Mononuclear cell (primary cell): ENCODE data around the gene NTM. TPM values are rescaled to one million over a fixed set of nuclear protein-coding genes. Genes with fewer than 3 reads are reported as not detected.

Experiments used
- H3K27me3 ChIP-seq: 2 replicates; pipeline ENCODE4 v1.6.0; 2011; ENCODE audit warnings: low read length, control low read depth; ENCODE audit not compliant: insufficient read depth
- H3K4me1 ChIP-seq: 2 replicates; pipeline ENCODE4 v1.5.1; 2011; ENCODE audit warnings: mild to moderate bottlenecking, low read length, control low read depth; ENCODE audit not compliant: insufficient read depth
- H3K4me3 ChIP-seq: 2 replicates; pipeline ENCODE4 v1.5.1; 2011; ENCODE audit warnings: mild to moderate bottlenecking, low read length, moderate library complexity
- H3K9me3 ChIP-seq: 2 replicates; pipeline ENCODE4 v1.5.1; 2011; ENCODE audit warnings: low read depth, mild to moderate bottlenecking, control low read depth, low read length
- total RNA-seq: library from RNA; depleted of rRNA; stranded (reverse); fragments of >200 nt; gene quantifications from one replicate; pipeline ENCODE4 v1.2.3, GENCODE V29; 2012

NTM gene
- total RNA-seq, 1 donor, result not detected

DNA sequence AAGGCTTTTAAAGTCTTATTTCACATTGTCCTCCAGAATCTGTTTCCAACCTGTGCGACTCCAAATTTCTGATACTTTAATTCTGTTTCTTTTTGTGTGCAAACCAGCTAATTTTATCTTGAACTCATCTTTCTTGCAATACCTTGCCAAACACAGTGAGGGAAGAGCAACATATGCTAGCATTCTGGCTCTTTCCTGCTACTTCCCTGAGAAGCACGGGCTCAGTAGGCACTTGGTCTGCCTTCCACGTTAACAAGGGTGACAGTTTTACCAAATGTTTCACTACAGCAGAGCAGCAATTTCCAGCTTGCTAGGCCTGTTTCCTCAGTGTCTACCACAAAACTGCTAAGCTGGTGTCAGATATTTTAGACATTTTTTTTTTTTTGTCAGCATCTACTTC is 405.8 kb downstream of the NTM start:
- Histone ChIP-seq H3K27me3 (no peaks in the 10 kb centered on the region), H3K9me3 (no peaks in the 10 kb centered on the region), H3K4me3 (no peak overlapping the region), H3K4me1 (no peaks in the 10 kb centered on the region)

DNA sequence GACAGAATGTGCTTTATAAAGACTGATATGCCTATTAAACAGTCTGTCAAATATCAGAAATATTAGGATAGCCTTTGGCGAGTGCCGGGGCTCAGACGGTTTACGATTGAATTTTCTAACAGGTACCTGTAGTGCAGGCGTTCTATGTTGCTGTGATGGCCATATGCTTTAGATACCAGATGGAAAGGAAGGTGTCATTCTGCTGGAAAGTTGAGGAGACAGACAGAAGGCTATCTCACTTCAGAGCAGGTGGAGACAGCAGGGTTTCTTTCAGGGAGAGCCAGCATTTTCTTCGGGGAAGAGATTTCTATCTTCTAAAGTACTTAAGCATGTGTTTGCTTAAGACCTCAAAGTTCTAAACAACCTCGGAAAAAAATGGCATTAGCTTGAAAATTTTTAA is 415.4 kb downstream of the NTM start:
- no peaks in the 10 kb centered on the region for H3K27me3 ChIP-seq
- no peak overlapping the region for H3K4me3 ChIP-seq
- no peaks in the 10 kb centered on the region for H3K4me1 ChIP-seq
- no peaks in the 10 kb centered on the region for H3K9me3 ChIP-seq

DNA sequence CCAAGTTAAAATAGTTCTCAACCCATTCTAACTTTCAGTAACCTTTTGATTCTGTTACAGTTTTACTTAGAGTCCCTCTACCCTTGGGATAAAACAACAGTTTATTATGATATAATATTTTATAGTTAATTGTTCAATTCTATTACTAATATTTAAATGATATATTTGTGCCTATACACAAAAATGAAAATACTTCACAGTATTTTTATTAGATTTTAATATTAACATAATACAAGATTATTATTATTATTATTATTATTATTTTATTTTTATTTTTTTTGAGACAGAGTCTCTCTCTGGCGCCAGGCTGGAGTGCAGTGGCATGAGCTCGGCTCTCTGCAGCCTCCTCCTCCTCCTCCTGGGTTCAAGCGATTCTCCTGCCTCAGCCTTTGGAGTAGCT is 416.7 kb downstream of the NTM start:
- Histone ChIP-seq H3K27me3 (no peaks in the 10 kb centered on the region), H3K4me1 (no peaks in the 10 kb centered on the region), H3K9me3 (no peaks in the 10 kb centered on the region), H3K4me3 (no peak overlapping the region)

DNA sequence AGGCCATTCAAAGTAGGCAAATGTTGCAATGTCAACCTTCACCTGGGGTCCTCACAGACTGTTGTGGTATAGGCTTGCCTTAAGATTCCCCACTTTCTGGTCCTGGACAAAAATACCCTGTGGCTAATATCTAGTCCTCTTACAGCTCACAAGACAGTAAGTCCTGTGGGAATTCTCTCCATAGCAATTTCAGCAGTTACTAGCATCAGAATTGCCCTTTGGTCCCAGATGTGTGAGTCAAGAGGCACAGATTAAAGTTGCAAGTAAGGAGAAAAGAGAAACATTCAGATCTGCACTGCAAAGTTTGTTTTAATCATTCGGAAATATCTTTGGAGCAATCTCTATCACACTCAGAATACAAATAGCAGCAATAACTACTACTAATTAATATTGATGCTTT is 420.2 kb downstream of the NTM start:
- Histone ChIP-seq H3K4me3 (no peak overlapping the region), H3K9me3 (no peaks in the 10 kb centered on the region), H3K27me3 (no peaks in the 10 kb centered on the region), H3K4me1 (no peaks in the 10 kb centered on the region)

DNA sequence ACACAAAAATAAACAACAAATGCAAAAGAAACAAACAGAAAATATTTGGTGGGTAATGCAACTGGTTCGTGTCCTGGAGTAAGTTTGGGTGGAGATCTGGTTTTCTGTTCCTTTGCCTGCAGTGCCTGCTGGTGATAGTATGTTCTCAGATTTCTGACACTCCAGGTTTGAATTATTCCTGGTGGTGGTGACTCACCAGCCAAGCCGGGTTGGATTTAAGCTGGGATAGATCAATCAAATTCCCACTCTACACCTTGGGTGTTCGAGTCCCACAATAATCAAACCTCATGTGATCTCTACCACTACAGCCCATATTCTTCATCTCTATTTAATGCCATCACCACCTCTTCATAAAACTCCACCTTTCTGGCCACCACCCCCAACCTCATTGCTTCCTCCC is 421.8 kb downstream of the NTM start:
- Histone ChIP-seq H3K4me1 (no peaks in the 10 kb centered on the region), H3K27me3 (no peaks in the 10 kb centered on the region), H3K9me3 (no peaks in the 10 kb centered on the region), H3K4me3 (no peak overlapping the region)

DNA sequence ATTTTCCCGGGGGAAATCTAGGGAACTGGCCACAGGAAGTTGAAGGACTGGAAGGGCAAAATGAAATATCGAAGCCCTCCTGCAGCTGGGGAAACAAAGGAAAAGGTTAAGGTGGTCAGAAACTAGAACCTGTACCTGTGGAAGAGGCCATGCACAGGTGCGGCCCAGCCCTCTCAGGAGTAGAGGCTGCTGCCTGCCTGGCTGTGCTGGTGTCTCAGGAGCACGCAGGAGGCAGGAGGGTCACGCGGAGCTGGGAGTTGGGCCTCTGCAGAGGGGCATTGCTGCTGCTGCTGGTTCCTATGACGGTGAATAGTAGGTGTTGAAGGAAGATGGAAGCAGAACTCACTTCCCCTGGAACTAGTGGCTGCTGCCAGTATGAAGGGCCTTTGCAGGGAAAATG is 425.7 kb downstream of the NTM start:
- no peak overlapping the region for H3K4me3 ChIP-seq
- no peaks in the 10 kb centered on the region for H3K27me3 ChIP-seq
- H3K4me1 ChIP-seq, result no peaks in the 10 kb centered on the region
- H3K9me3 ChIP-seq, result no peaks in the 10 kb centered on the region

DNA sequence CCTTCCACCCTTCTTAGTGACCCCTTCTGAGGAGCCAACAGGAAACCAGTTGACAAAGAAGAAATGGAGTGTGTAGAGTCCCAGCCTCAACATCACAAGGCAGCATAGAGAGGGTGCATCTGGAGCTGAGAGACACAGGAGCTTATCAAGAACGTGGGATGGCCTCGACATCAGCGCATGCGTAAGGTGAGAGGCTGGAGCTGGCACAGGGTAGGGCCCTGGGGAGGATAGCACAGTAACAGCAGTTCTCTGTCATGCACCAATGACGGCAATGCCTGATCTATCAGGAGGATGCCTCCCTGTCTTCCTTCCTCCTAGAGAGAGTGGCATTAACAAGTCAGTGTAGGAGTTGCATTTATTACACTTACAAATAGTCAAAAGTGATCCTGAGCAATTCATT is 426.1 kb downstream of the NTM start:
- H3K9me3 ChIP-seq, result no peaks in the 10 kb centered on the region
- H3K27me3 ChIP-seq, result no peaks in the 10 kb centered on the region
- H3K4me1 ChIP-seq, result no peaks in the 10 kb centered on the region
- no peak overlapping the region for H3K4me3 ChIP-seq

DNA sequence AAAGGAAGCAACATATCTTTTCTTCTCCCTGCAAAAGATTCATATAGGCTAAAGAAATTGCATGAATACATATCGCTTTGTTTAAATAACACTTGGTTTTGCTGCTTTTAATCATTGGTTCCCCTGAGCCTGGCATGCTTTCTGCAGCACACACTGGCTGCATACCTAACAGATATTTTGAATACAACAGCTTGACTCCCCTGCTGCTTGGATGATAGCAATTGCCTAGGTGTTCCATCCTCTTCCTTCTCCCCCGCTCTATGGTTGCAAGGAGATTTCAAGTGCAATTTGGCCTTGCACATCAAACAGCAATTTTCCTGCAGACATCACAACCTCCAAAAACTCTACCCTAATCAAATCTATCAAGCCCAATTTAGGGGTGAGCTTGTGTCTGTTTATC is 430.0 kb downstream of the NTM start:
- no peaks in the 10 kb centered on the region for H3K4me1 ChIP-seq
- H3K9me3 ChIP-seq, result no peaks in the 10 kb centered on the region
- no peak overlapping the region for H3K4me3 ChIP-seq
- no peaks in the 10 kb centered on the region for H3K27me3 ChIP-seq

DNA sequence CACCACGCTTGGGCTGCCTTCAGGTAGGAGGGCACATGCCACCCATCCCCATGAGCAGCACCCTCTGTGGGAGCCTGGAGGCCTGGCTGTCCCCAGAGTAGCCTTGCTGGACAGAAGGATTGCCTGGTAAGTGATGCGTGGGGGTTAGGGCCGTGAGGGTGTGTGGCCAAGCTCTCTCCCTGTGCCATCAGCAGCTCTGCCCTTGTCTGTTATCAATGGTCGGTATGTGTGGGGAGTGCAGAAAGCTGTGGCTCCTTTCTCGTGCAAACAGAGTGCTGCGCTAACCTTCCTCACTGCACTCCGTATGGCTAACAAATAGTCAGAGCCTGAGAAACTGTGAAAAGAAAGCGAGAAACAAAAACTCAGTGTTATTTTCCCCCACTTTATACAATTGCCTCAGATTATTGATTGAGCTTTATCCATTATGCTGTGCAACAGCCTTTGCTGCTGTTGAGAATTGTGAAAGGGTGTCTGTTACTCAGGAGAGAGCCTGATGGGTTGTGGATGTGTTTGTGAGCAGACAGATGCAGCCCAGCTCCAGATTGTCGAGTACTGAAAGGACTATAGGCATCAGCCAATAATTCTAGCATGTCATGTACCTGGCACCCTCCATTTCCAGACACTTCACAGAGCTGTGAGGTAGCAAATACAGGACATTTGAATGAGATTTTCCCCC is 432.2 kb downstream of the NTM start:
- Histone ChIP-seq H3K9me3 (no peaks in the 10 kb centered on the region), H3K27me3 (no peaks in the 10 kb centered on the region), H3K4me3 (no peak overlapping the region), H3K4me1 (no peaks in the 10 kb centered on the region)

DNA sequence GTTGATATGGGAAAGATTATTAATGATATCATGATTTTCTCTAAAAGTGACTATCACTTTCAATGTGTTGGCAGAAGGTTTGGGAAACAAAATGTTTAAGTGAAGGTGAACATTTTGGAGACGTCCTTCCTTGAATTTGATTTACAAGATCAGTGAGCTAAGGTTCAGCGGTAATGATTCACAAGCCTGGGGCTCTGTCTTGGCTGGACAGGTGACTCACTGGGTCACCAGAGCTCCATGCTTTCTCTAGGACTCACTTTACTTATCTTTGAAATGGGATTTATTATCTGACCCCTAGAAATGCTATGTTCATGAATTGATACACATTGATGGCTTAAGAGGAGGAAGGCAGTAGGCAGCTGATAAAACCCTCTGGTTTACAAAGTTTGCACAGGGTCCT is 437.5 kb downstream of the NTM start:
- Histone ChIP-seq H3K4me3 (no peak overlapping the region), H3K27me3 (no peaks in the 10 kb centered on the region), H3K4me1 (no peaks in the 10 kb centered on the region), H3K9me3 (no peaks in the 10 kb centered on the region)

DNA sequence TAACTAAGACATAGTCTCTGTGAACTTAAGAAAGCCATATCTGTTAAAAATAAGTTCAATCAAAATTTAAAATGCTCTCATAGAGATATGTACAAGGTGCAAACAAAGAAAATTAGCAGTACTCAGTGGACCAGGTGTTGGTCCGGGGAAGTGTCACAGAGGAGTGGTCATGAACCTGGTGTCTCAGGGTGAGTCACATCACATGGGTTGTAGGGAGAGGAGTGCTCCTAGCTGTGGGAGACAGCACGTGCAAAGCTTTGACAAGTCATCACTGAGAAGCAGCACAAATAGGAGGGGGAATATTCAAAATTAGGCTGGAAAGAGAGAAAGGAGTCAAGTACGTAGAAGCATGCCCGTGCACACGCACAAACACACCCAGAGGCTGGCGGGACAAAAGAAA is 438.1 kb downstream of the NTM start:
- no peaks in the 10 kb centered on the region for H3K27me3 ChIP-seq
- H3K4me3 ChIP-seq, result no peak overlapping the region
- H3K9me3 ChIP-seq, result no peaks in the 10 kb centered on the region
- no peaks in the 10 kb centered on the region for H3K4me1 ChIP-seq

DNA sequence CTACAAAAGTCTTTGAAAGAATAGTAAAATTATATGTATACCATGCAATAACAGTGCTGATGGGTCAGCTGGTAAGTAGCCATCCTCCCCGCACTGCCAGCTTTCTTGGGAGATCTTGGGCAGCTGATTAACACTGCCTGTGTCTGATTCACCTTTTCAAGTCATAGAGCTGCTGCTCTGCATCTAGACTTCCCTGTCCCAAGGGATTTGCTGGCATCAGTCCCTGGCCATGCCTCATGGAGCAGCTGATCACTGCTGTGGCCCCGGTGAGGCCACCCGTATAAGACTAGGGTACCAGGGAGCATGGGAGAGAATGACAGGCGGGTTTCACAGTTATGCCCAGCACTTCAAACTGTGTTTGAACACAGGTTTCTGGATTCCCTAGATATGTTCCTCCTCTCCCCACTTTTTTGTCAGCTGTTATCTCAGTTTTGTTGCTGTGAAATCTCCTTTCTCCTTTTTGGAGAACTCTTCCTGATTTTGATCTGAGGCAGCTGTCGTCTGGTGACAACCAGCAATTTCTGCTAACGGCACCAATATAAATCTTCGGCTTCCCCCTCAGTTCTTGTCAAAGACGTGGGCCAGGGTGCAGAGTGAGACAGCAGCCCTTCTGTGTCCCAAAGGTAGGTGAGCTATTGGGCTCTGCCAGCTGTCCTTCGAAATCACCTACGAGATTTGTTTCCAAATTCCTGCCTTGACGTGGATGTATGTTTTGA is 438.9 kb downstream of the NTM start:
- no peaks in the 10 kb centered on the region for H3K27me3 ChIP-seq
- H3K9me3 ChIP-seq, result no peaks in the 10 kb centered on the region
- H3K4me3 ChIP-seq, result no peak overlapping the region
- H3K4me1 ChIP-seq, result peaks cover 5% of the 10 kb centered on the region

DNA sequence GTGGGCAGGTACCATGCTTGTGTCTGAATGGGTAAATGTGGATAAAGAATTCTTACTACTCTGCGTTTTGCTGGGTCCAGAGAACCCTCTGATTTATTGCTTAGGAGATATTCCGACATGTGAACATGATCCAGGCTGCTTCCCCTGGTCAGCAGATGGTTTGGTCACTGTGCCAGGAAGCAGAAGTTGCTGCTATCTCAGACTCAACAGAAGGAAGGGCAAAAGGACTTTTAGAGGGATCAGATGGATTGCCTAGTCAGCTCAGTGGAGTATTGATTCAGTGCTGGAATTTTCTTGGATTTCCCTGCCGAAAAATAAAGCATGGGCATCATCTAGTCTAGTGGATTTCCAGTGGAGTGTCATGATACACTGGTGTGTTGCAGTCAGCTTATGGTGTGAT is 440.1 kb downstream of the NTM start:
- Histone ChIP-seq H3K4me1 (peaks cover 5% of the 10 kb centered on the region), H3K4me3 (no peak overlapping the region), H3K9me3 (no peaks in the 10 kb centered on the region), H3K27me3 (no peaks in the 10 kb centered on the region)

DNA sequence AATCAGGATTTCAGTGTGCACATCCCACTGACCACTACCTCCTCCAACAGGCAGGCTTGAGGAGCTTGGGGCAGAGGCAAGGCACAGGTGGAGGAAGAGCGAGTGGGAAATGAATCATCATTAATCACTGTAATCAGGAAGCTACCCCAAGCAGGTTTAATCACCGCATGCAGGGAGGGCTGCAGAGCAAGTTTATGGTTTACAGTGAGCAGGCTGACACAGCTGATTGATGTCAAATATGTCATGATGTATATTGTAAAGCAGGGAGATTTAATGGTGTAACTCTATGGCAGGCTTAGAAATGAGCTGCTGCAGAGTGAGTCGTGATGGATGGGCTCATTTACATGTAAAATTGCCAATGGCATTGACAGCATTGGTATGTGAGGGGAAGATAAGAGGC is 441.0 kb downstream of the NTM start:
- Histone ChIP-seq H3K9me3 (no peaks in the 10 kb centered on the region), H3K4me3 (no peak overlapping the region), H3K4me1 (peaks cover 5% of the 10 kb centered on the region), H3K27me3 (no peaks in the 10 kb centered on the region)

DNA sequence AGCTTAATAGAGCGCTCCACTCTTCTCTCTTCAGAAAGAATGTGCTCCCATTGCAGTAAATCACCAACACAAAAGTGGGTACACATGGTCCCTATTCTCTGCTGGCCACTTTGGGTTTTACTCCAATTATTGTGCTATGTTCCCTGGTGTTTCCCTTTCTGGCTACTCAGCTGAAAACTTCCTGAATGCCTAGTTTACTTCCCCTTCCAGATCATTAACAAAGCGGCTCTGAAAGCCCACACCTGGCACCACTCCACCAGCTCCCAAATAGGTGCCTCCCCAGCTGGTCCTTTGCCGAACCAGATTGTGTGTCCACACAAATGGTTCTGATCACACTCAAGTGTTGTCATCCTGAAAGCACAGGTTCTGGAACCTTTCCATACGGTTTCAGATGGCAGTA is 443.7 kb downstream of the NTM start:
- Histone ChIP-seq H3K27me3 (no peaks in the 10 kb centered on the region), H3K9me3 (no peaks in the 10 kb centered on the region), H3K4me1 (peaks cover 5% of the 10 kb centered on the region), H3K4me3 (no peak overlapping the region)

DNA sequence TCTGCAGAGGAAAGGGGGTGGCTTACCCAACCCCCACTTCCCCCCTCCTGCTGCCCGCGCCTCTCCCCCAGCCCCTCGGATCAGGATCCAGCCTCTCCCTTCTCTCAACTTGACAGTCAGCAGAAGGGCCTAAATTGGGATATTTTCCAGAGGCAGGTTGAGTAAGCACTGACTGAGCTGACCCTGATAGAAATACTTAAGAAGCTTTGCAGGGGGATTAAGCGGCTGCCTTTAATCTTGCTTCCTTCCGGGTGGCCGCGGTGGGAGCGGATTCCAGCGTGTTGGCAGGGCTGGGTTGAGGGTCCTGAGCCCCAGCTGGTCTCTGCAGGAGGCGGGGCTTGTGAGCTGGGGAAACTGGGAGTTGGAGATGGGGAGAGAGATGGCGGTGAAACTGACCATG is 445.2 kb downstream of the NTM start:
- Histone ChIP-seq H3K9me3 (no peaks in the 10 kb centered on the region), H3K4me3 (no peak overlapping the region), H3K27me3 (no peaks in the 10 kb centered on the region), H3K4me1 (peaks cover 5% of the 10 kb centered on the region)
